Tibial nerve (tissue), 4 donors: ENCODE measurements around the gene PPEF1. TPM values are rescaled to one million over a fixed set of nuclear protein-coding genes. Genes with fewer than 3 reads are reported as not detected.

Experiments
- DNase-seq, 2 donors: peaks; one replicate each; pipeline ENCODE4 v3.0.0-alpha.2; 2019; ENCODE audit warnings: low spot score in 2 of 2
- H3K27ac ChIP-seq, 4 donors: fragments of 200-600 bp; sonication (generic) in 3 of 4; one replicate each; pipeline ENCODE4 v1.5.1; 2017 to 2019; ENCODE audit warnings: mild to moderate bottlenecking in 1 of 4
- H3K27me3 ChIP-seq, 2 donors: fragments of 200-600 bp; sonication (generic) in 1 of 2; one replicate each; pipeline versions ENCODE4 v1.5.1 to v1.6.0; 2017 to 2019
- H3K36me3 ChIP-seq, 3 donors: fragments of 200-600 bp; sonication (generic); one replicate each; pipeline ENCODE4 v1.5.1; 2018 to 2019
- H3K4me1 ChIP-seq, 4 donors: fragments of 200-600 bp; sonication (generic) in 3 of 4; one replicate each; pipeline ENCODE4 v1.5.1; 2017 to 2019
- H3K4me3 ChIP-seq, 4 donors: fragments of 200-600 bp; sonication (generic) in 3 of 4; one replicate each; pipeline ENCODE4 v1.5.1; 2017 to 2019; ENCODE audit warnings: mild to moderate bottlenecking in 1 of 4, moderate library complexity in 1 of 4
- H3K9me3 ChIP-seq, 4 donors: fragments of 200-600 bp; sonication (generic) in 3 of 4; one replicate each; pipeline ENCODE4 v1.5.1; 2017 to 2019
- EP300 ChIP-seq, 2 donors: sonication (generic); formaldehyde crosslinking; IDR thresholded peaks; one replicate each; pipeline ENCODE4 v1.6.1; 2017; ENCODE audit warnings: antibody characterized with exemption in 2 of 2, mild to moderate bottlenecking in 1 of 2
- POLR2A ChIP-seq, 2 donors: fragments of 450-650 bp; IDR thresholded peaks; one replicate each; pipeline ENCODE4 v1.6.1; 2017; ENCODE audit warnings: antibody characterized with exemption in 2 of 2, mild to moderate bottlenecking in 2 of 2, moderate library complexity in 2 of 2
- WGBS, 2 donors: methylation state at CpG; one replicate each; pipeline ENCODE4 v1.1.5; 2018; 5-methylcytosine and 5-hydroxymethylcytosine counted together
- total RNA-seq, 4 donors: library from RNA; depleted of rRNA; stranded (reverse); fragments of >200 nt; gene quantifications; one replicate each; pipeline ENCODE4 v1.1.0, GENCODE V29; 2016
- TF ChIP-seq, protein P1 (sequence below), 5 experiments: fragments of 200-600 bp in 3 of 5; fragments of 450-650 bp in 2 of 5; sonication (generic) in 3 of 5; IDR thresholded peaks; one replicate each; pipeline ENCODE4 v1.5.1; 2016 to 2019; ENCODE audit warnings: antibody characterized with exemption in 5 of 5, mild to moderate bottlenecking in 3 of 5, moderate library complexity in 2 of 5

PPEF1 gene
- total RNA-seq, 4 donors from 2014 or later = 0.22 TPM; not detected in 3

GRCh38 chrX:18873189-18873791, 165.8 kb downstream of the PPEF1 start:
- peaks cover 0 to 19% (median 3%) of the 10 kb centered on the region in 4 donors for H3K4me1 ChIP-seq
- DNase-seq = no peak
- peak overlapping the region in 2 of 4 donors; percentile 81 to 88 for H3K27ac ChIP-seq
- peaks cover 0 to 5% of the 10 kb centered on the region in 2 donors for H3K27me3 ChIP-seq
- H3K36me3 ChIP-seq = no peaks in the 10 kb centered on the region
- 65 to 67% methylated on average over 8 to 27 of the region's 27 CpGs for WGBS, 2 donors
- TF ChIP-seq POLR2A (IDR thresholded peaks at IDR 0.05) = no peak
- TF ChIP-seq, protein P1, sequence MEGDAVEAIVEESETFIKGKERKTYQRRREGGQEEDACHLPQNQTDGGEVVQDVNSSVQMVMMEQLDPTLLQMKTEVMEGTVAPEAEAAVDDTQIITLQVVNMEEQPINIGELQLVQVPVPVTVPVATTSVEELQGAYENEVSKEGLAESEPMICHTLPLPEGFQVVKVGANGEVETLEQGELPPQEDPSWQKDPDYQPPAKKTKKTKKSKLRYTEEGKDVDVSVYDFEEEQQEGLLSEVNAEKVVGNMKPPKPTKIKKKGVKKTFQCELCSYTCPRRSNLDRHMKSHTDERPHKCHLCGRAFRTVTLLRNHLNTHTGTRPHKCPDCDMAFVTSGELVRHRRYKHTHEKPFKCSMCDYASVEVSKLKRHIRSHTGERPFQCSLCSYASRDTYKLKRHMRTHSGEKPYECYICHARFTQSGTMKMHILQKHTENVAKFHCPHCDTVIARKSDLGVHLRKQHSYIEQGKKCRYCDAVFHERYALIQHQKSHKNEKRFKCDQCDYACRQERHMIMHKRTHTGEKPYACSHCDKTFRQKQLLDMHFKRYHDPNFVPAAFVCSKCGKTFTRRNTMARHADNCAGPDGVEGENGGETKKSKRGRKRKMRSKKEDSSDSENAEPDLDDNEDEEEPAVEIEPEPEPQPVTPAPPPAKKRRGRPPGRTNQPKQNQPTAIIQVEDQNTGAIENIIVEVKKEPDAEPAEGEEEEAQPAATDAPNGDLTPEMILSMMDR (IDR thresholded peaks at IDR 0.05) = no peak
- peak in 1 of 2 donors; percentile 32 for TF ChIP-seq EP300 (IDR thresholded peaks at IDR 0.05)
- H3K4me3 ChIP-seq = no peak overlapping the region
- H3K9me3 ChIP-seq = no peaks in the 10 kb centered on the region

- Histone ChIP-seq H3K9me3 (no peaks in the 10 kb centered on the region), H3K4me3 (no peak overlapping the region)
Observed at GRCh38 chrX:18873836-18874235, 166.4 kb downstream of the PPEF1 start.

GRCh38 chrX:18874560-18875255, 167.3 kb downstream of the PPEF1 start:
- Histone ChIP-seq H3K9me3 (no peaks in the 10 kb centered on the region), H3K4me1 (peaks cover 0 to 19% (median 3%) of the 10 kb centered on the region in 4 donors), H3K27ac (no peak overlapping the region), H3K36me3 (no peaks in the 10 kb centered on the region), H3K4me3 (no peak overlapping the region), H3K27me3 (peaks cover 0 to 5% of the 10 kb centered on the region in 2 donors)
- DNase-seq = no peak
- TF ChIP-seq, protein P1 (IDR thresholded peaks at IDR 0.05) = no peak
- TF ChIP-seq EP300 (IDR thresholded peaks at IDR 0.05) (no peak), POLR2A (IDR thresholded peaks at IDR 0.05) (no peak)
- WGBS, 2 donors = 91 to 96% methylated on average over 17 to 27 of the region's 27 CpGs

More at GRCh38 chrX:18873836-18874235, 166.4 kb downstream of the PPEF1 start:
- peaks cover 0 to 5% of the 10 kb centered on the region in 2 donors for H3K27me3 ChIP-seq
- no peak for TF ChIP-seq EP300 (IDR thresholded peaks at IDR 0.05)
- TF ChIP-seq, protein P1 (IDR thresholded peaks at IDR 0.05) = no peak
- TF ChIP-seq POLR2A (IDR thresholded peaks at IDR 0.05) = no peak
- H3K36me3 ChIP-seq = no peaks in the 10 kb centered on the region
- H3K27ac ChIP-seq = peak overlapping the region in 2 of 4 donors; percentile 77 to 81
- H3K4me1 ChIP-seq = peaks cover 0 to 19% (median 3%) of the 10 kb centered on the region in 4 donors
- DNase-seq = no peak
- WGBS, 2 donors = 89 to 92% methylated on average over 12 of the region's 12 CpGs

- TF ChIP-seq POLR2A (IDR thresholded peaks at IDR 0.05) (no peak), EP300 (IDR thresholded peaks at IDR 0.05) (no peak)
- TF ChIP-seq, protein P1 (IDR thresholded peaks at IDR 0.05) = no peak
- Histone ChIP-seq H3K9me3 (no peaks in the 10 kb centered on the region), H3K4me3 (no peak overlapping the region), H3K4me1 (peaks cover 0 to 19% (median 3%) of the 10 kb centered on the region in 4 donors), H3K36me3 (no peaks in the 10 kb centered on the region), H3K27ac (no peak overlapping the region), H3K27me3 (peaks cover 0 to 5% of the 10 kb centered on the region in 2 donors)
- no peak for DNase-seq
- 79 to 86% methylated on average over 9 to 15 of the region's 15 CpGs for WGBS, 2 donors
Observed at GRCh38 chrX:18875256-18875878, 167.9 kb downstream of the PPEF1 start.
